Measurements from ENCODE around the gene ARHGAP24.

The ARHGAP24 gene

GRCh38 chr4:85569730-85570299 is 94.9 kb downstream of the ARHGAP24 start:
- TF ChIP-seq CTCF (conservative IDR thresholded peaks at IDR 0.05): no peak
- no peak for TF ChIP-seq ZFX (IDR thresholded peaks at IDR 0.05)
- no peak overlapping the region for H3K27ac ChIP-seq

- H3K27ac ChIP-seq: no peak overlapping the region
- no peak for TF ChIP-seq ZFX (IDR thresholded peaks at IDR 0.05)
- no peak for TF ChIP-seq CTCF (conservative IDR thresholded peaks at IDR 0.05)
Observed at GRCh38 chr4:85570388-85570787, 95.4 kb downstream of the ARHGAP24 start.

GRCh38 chr4:85571008-85571407 is 96.1 kb downstream of the ARHGAP24 start:
- no peak overlapping the region for H3K27ac ChIP-seq
- TF ChIP-seq CTCF (conservative IDR thresholded peaks at IDR 0.05): no peak
- no peak for TF ChIP-seq ZFX (IDR thresholded peaks at IDR 0.05)

GRCh38 chr4:85573270-85573669 is 98.3 kb downstream of the ARHGAP24 start:
- TF ChIP-seq ZFX (IDR thresholded peaks at IDR 0.05) (no peak), CTCF (conservative IDR thresholded peaks at IDR 0.05) (no peak)
- H3K27ac ChIP-seq: no peak overlapping the region

- TF ChIP-seq ZFX (IDR thresholded peaks at IDR 0.05) (no peak), CTCF (conservative IDR thresholded peaks at IDR 0.05) (no peak)
- H3K27ac ChIP-seq: no peak overlapping the region
Observed at GRCh38 chr4:85577307-85577706, 102.4 kb downstream of the ARHGAP24 start.

- no peak for TF ChIP-seq ZFX (IDR thresholded peaks at IDR 0.05)
- no peak for TF ChIP-seq CTCF (conservative IDR thresholded peaks at IDR 0.05)
- no peak overlapping the region for H3K27ac ChIP-seq
Observed at GRCh38 chr4:85579942-85580341, 105.0 kb downstream of the ARHGAP24 start.

- TF ChIP-seq ZFX (IDR thresholded peaks at IDR 0.05): no peak
- TF ChIP-seq CTCF (conservative IDR thresholded peaks at IDR 0.05): no peak
- H3K27ac ChIP-seq: no peak overlapping the region
Observed at GRCh38 chr4:85580489-85580888, 105.5 kb downstream of the ARHGAP24 start.
